Urinary bladder (tissue), 4 donors: ENCODE measurements around the gene POU2AF3. TPM values are rescaled to one million over a fixed set of nuclear protein-coding genes. Genes with fewer than 3 reads are reported as not detected.
"Not testable (repeated sequence)": the region's sequence is repeated elsewhere in the genome, so short reads cannot be mapped to it uniquely, and the experiment has no call there.

ENCODE experiments used
- DNase-seq: peaks from one replicate; pipeline ENCODE4 v3.0.0-alpha.2; 2015; ENCODE audit errors: extremely low spot score
- H3K27ac ChIP-seq: one replicate; pipeline ENCODE4 v1.5.1; 2013; ENCODE audit warnings: low read depth, mild to moderate bottlenecking, moderate library complexity
- H3K36me3 ChIP-seq: one replicate; pipeline ENCODE4 v1.6.1; 2013; ENCODE audit warnings: mild to moderate bottlenecking, moderate library complexity; ENCODE audit not compliant: insufficient read depth
- H3K4me1 ChIP-seq: one replicate; pipeline ENCODE4 v1.6.1; 2013; ENCODE audit warnings: mild to moderate bottlenecking, moderate library complexity; ENCODE audit not compliant: insufficient read depth
- H3K4me3 ChIP-seq: one replicate; pipeline ENCODE4 v1.5.1; 2013; ENCODE audit warnings: low read depth, low read length
- WGBS: extraction: QIAGEN DNeasy Blood & Tissue Kit; methylation state at CpG from one replicate; pipeline ENCODE4 v1.1.7; 2013; 5-methylcytosine and 5-hydroxymethylcytosine counted together
- polyA plus RNA-seq: library from polyadenylated mRNA; stranded (reverse); fragments of 200-250 nt; gene quantifications from one replicate; pipeline ENCODE4 v1.2.3, GENCODE V29; 2013
- total RNA-seq: library from RNA; depleted of rRNA; stranded (reverse); fragments of >200 nt; gene quantifications from one replicate; pipeline ENCODE4 v1.2.3, GENCODE V29; 2014
- donor health status: healthy with polysubstance abuse.
- donor health status: healthy.

POU2AF3 gene
- total and polyA plus RNA-seq, 2 donors, result 2.5 to 7.7 TPM

- no peak overlapping the region for H3K27ac ChIP-seq
- WGBS, result 71% methylated on average over 33 of the region's 33 CpGs
- no peaks in the 10 kb centered on the region for H3K4me1 ChIP-seq
- H3K36me3 ChIP-seq, result no peaks in the 10 kb centered on the region
- H3K4me3 ChIP-seq, result no peak overlapping the region
- no peak for DNase-seq
Observed at GRCh38 chr11:111283945-111284481, 14.3 kb upstream of the POU2AF3 start.

- WGBS, result 82% methylated on average over 18 of the region's 18 CpGs
- H3K4me1 ChIP-seq, result no peaks in the 10 kb centered on the region
- H3K27ac ChIP-seq, result no peak overlapping the region
- DNase-seq, result no peak
- no peak overlapping the region for H3K4me3 ChIP-seq
- H3K36me3 ChIP-seq, result no peaks in the 10 kb centered on the region
Observed at GRCh38 chr11:111285189-111286091, 12.9 kb upstream of the POU2AF3 start.

GRCh38 chr11:111291764-111292163, 6.6 kb upstream of the POU2AF3 start:
- no peak for DNase-seq
- 94% methylated on average over 5 of the region's 5 CpGs for WGBS
- Histone ChIP-seq H3K4me3 (no peak overlapping the region), H3K27ac (no peak overlapping the region), H3K4me1 (no peaks in the 10 kb centered on the region), H3K36me3 (no peaks in the 10 kb centered on the region)

GRCh38 chr11:111292408-111292807, 5.9 kb upstream of the POU2AF3 start:
- WGBS, result 90% methylated on average over 1 of the region's 1 CpG
- H3K27ac ChIP-seq, H3K4me3 ChIP-seq: not testable (repeated sequence)

GRCh38 chr11:111296196-111296595, 2.1 kb upstream of the POU2AF3 start:
- WGBS, result 94% methylated on average over 3 of the region's 3 CpGs
- peaks cover 2% of the 10 kb centered on the region for H3K4me1 ChIP-seq
- no peak for DNase-seq
- no peak overlapping the region for H3K27ac ChIP-seq
- H3K36me3 ChIP-seq, result no peaks in the 10 kb centered on the region
- no peak overlapping the region for H3K4me3 ChIP-seq

More at GRCh38 chr11:111292408-111292807, 5.9 kb upstream of the POU2AF3 start:
- DNase-seq, H3K4me1 ChIP-seq, H3K36me3 ChIP-seq: not testable (repeated sequence)

GRCh38 chr11:111297696-111298095, 650 bp upstream of the POU2AF3 start:
- no peak overlapping the region for H3K27ac ChIP-seq
- no peak for DNase-seq
- H3K36me3 ChIP-seq, result no peaks in the 10 kb centered on the region
- 99% methylated on average over 10 of the region's 10 CpGs for WGBS
- H3K4me1 ChIP-seq, result peaks cover 2% of the 10 kb centered on the region
- no peak overlapping the region for H3K4me3 ChIP-seq

- WGBS, result 2% methylated on average over 77 of the region's 77 CpGs
- DNase-seq, result no peak
- H3K4me3 ChIP-seq, result peak overlapping the region; percentile 66
Observed at GRCh38 chr11:111299101-111300026, 1.0 kb downstream of the POU2AF3 start.

GRCh38 chr11:111300569-111300968, 2.2 kb downstream of the POU2AF3 start:
- H3K27ac ChIP-seq, result no peak overlapping the region
- DNase-seq, result no peak
- no peak overlapping the region for H3K4me3 ChIP-seq
- H3K36me3 ChIP-seq, result no peaks in the 10 kb centered on the region
- 92% methylated on average over 9 of the region's 9 CpGs for WGBS
- peaks cover 2% of the 10 kb centered on the region for H3K4me1 ChIP-seq

More at GRCh38 chr11:111299101-111300026, 1.0 kb downstream of the POU2AF3 start:
- Histone ChIP-seq H3K36me3 (no peaks in the 10 kb centered on the region), H3K4me1 (peaks cover 2% of the 10 kb centered on the region), H3K27ac (peak overlapping the region; percentile 94)

- Histone ChIP-seq H3K36me3 (no peaks in the 10 kb centered on the region), H3K4me1 (peaks cover 2% of the 10 kb centered on the region), H3K27ac (no peak overlapping the region), H3K4me3 (no peak overlapping the region)
- WGBS, result 88% methylated on average over 5 of the region's 5 CpGs
- no peak for DNase-seq
Observed at GRCh38 chr11:111301004-111301841, 2.9 kb downstream of the POU2AF3 start.

- H3K4me1 ChIP-seq, result peaks cover 2% of the 10 kb centered on the region
- no peak for DNase-seq
- no peaks in the 10 kb centered on the region for H3K36me3 ChIP-seq
- H3K4me3 ChIP-seq, result no peak overlapping the region
- 86% methylated on average over 3 of the region's 3 CpGs for WGBS
- no peak overlapping the region for H3K27ac ChIP-seq
Observed at GRCh38 chr11:111301842-111302118, 3.4 kb downstream of the POU2AF3 start.

- Histone ChIP-seq H3K36me3 (no peaks in the 10 kb centered on the region), H3K27ac (peak overlapping the region; percentile 24), H3K4me3 (no peak overlapping the region), H3K4me1 (peaks cover 2% of the 10 kb centered on the region)
- no peak for DNase-seq
- WGBS, result 63% methylated on average over 3 of the region's 3 CpGs
Observed at GRCh38 chr11:111302298-111302697, 4.0 kb downstream of the POU2AF3 start.

- peak; percentile 61 for DNase-seq
- no peak overlapping the region for H3K27ac ChIP-seq
- H3K36me3 ChIP-seq, result no peaks in the 10 kb centered on the region
- no peak overlapping the region for H3K4me3 ChIP-seq
- 20% methylated on average over 4 of the region's 4 CpGs for WGBS
- no peaks in the 10 kb centered on the region for H3K4me1 ChIP-seq
Observed at GRCh38 chr11:111303461-111303860, 5.1 kb downstream of the POU2AF3 start.
